HG02884 (cell line): ENCODE results near the gene IFT27.

Source experiments
- ATAC-seq: cut with Tn5 transposase; IDR thresholded peaks from one replicate; pipeline ENCODE4 v1.9.1; 2021; ENCODE audit warnings: mild to moderate bottlenecking, moderate library complexity; ENCODE audit not compliant: unreplicated experiment

Gene IFT27

DNA sequence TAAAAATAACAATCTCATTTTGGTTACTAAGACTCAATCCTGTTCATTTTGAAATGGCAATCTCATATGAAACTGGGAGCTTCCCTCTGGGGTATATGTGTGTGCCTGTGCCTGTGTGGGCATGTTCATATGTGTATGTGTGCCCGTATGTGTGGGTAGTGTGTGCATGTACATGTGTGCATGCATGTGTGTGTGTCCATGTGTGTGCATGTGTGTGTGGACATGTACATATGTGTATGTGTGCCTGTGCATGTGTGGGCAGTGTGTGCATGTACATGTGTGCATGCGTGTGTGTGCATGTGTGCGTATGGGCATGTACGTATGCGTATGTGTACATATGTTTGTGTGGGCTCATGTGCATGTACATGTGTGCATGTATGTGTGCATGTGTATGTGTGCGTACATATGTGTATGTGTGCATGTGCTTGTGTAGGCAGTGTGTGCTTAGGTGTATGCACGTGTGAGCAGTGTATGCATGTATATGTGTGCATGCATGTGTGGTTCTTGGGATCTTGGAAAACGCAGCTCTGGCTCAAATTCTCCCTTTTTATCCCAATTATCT is 47.9 kb downstream of the IFT27 start:
- no peak for ATAC-seq

- no peak for ATAC-seq
Observed at GRCh38 chr22:36727110-36727509, 48.8 kb downstream of the IFT27 start.

DNA sequence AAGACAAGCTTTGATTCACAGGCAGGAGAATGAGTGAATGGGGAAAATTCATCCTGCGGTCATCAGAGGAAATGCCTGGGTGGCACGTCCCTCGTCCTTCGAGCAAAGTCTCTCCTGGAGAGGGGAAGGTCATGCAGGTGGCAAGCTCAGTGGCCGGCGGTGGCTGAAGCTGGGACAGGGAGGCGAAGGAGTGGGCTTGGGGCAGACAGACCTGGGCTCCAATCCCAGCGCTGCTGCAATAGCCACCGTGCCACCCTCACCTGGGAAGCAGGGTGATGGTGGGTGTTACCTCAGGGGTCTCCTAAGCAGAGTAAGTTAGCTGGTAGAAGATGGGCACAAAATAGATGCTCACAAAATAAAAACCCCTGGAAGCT is 49.9 kb downstream of the IFT27 start:
- ATAC-seq = no peak

DNA sequence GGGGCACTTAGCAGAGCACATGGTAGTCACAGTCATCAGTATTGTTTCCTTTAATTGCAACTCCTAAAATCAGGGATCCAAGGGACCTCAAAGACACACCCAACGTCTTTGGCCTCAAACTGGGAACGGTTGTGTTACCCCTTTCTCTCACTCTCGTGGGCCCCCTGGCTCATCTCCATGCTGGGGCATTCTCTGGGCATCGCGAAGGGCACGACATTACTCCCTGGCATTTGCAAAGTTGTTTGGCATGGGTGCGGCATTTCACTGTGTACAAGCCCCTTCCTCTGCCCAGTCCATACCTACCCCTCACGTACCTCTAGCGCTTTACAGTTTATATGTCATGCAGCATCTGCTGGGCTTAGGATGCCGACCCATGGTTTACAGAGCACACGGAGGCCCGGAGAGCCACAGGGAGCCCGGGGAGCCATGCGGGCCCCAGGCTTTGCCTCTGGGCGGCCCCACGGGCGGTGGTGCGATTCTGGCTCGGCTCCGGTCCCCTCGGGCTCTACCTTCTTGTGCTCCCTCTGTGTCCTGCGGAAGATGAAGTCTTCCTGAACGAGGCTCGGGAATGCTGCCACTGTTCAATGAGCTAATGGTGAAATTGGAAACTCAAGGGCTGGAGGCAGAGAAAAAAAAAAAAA is 50.4 kb downstream of the IFT27 start:
- no peak for ATAC-seq

DNA sequence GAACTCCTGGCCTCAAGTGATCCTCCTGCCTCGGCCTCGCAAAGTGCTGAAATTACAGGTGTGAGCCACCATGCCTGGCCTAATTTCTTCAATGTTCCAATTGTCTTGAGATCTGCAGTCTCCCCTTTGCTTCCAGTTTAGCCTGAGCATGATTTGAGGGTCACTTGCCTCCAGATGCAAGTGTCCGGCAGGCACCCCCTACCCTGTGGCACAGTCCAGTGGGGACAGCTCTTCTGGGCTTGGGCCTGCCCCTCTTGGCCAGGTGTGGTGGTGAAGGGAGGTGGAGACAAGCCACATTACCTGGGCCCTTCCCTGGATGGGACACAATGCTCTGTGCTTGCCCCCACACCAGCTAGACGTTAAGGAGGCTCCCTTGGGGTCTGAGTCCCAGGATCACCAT is 51.1 kb downstream of the IFT27 start:
- ATAC-seq = no peak

DNA sequence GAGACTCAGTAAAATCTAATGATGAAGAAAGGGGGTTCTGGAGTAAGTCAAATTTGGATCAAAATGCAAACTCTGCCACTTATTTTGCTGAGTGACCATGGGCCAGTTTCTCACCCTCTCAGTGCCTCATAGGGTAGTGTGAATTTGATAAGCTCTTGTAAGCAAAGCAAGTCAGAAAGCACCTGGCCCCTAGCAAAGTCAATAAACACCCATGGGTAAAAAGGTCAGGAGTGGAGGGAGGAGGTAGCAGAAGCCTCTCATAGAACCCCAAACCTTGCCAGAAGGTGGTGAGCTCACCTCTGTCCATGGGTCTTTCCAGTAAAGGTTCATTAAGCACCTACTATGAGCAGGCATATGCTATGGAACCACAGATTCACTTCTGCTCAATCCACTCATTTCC is 53.9 kb downstream of the IFT27 start:
- no peak for ATAC-seq

GRCh38 chr22:36715647-36716046 is 60.3 kb downstream of the IFT27 start:
- no peak for ATAC-seq

DNA sequence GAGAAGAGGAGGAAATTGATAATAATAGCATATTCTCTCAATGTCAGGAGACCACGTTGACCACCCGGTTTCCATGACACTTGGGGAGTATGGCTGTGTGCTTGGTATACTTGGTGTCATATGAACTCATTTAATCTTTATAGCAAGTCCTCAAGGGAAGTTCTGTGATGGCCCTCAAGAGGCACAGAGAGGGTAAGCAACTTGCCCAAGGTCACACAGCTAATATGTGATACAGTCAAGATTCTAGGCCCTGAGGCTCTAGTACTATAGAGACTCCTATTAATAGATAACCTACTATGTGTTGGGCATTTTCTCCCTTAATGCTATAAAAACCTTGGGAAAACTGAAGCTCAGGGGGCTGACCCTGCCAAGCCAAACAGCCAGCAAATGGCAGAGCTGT is 61.8 kb downstream of the IFT27 start:
- no peak for ATAC-seq

DNA sequence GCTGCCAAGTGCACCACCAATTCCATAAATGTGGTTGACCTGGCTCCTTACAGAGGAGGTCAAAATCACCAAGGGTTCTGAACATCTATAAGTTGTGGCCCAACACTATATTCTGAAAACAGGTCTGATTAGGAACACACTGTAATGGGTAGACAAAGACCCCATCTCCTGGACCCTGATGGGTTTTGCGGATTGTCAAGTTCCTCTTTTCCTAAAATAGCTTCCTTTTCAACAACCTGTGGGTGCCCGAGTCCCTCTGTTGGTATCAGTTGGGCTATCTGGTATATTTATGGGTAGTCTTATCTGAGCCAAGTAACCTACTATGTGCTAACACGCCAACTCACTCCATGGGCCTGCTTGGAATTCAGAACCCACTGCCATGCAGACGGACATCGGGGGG is 62.5 kb downstream of the IFT27 start:
- ATAC-seq = no peak
